CD4-positive, alpha-beta T cell treated with Interleukin-2 at 100 ng/mL for 4 hours (primary cell): Measurements from ENCODE around the gene ADAMTS13.
"Not testable (repeated sequence)": the region's sequence is repeated elsewhere in the genome, so short reads cannot be mapped to it uniquely, and the experiment has no call there.

ENCODE experiments used
- DNase-seq: peaks from one replicate; pipeline ENCODE4 v3.0.0-alpha.2; 2020; ENCODE audit warnings: low spot score

Gene ADAMTS13

GRCh38 chr9:133425049-133425632, 3.0 kb downstream of the ADAMTS13 start:
- no peak for DNase-seq

GRCh38 chr9:133426011-133426410, 3.8 kb downstream of the ADAMTS13 start:
- no peak for DNase-seq

GRCh38 chr9:133427658-133428348, 5.6 kb downstream of the ADAMTS13 start:
- no peak for DNase-seq

GRCh38 chr9:133428617-133429101, 6.5 kb downstream of the ADAMTS13 start:
- no peak for DNase-seq

GRCh38 chr9:133429214-133429613, 7.0 kb downstream of the ADAMTS13 start:
- DNase-seq: no peak

GRCh38 chr9:133429641-133430161, 7.5 kb downstream of the ADAMTS13 start:
- DNase-seq: no peak

GRCh38 chr9:133430244-133430643, 8.1 kb downstream of the ADAMTS13 start:
- DNase-seq: no peak

GRCh38 chr9:133433351-133433843, 11.2 kb downstream of the ADAMTS13 start:
- no peak for DNase-seq

GRCh38 chr9:133436681-133437080, 14.5 kb downstream of the ADAMTS13 start:
- DNase-seq: no peak

GRCh38 chr9:133437753-133438531, 15.8 kb downstream of the ADAMTS13 start:
- no peak for DNase-seq

- no peak for DNase-seq
Observed at GRCh38 chr9:133439337-133439736, 17.2 kb downstream of the ADAMTS13 start.

- DNase-seq: no peak
Observed at GRCh38 chr9:133440874-133441273, 18.7 kb downstream of the ADAMTS13 start.

- DNase-seq: no peak
Observed at GRCh38 chr9:133441571-133441970, 19.4 kb downstream of the ADAMTS13 start.

GRCh38 chr9:133443248-133443647, 21.1 kb downstream of the ADAMTS13 start:
- DNase-seq: no peak

- DNase-seq: no peak
Observed at GRCh38 chr9:133443982-133444381, 21.8 kb downstream of the ADAMTS13 start.

- no peak for DNase-seq
Observed at GRCh38 chr9:133445293-133445969, 23.3 kb downstream of the ADAMTS13 start.

GRCh38 chr9:133448487-133448972, 26.4 kb downstream of the ADAMTS13 start:
- no peak for DNase-seq

GRCh38 chr9:133449760-133450159, 27.6 kb downstream of the ADAMTS13 start:
- DNase-seq: no peak

GRCh38 chr9:133451865-133452264, 29.7 kb downstream of the ADAMTS13 start:
- not testable (repeated sequence) for DNase-seq

GRCh38 chr9:133452562-133452961, 30.4 kb downstream of the ADAMTS13 start:
- DNase-seq: no peak

GRCh38 chr9:133453651-133454050, 31.5 kb downstream of the ADAMTS13 start:
- no peak for DNase-seq

GRCh38 chr9:133454325-133454724, 32.2 kb downstream of the ADAMTS13 start:
- no peak for DNase-seq
